ENCODE results near the gene ARHGAP8.
"Not testable (repeated sequence)": the region's sequence is repeated elsewhere in the genome, so short reads cannot be mapped to it uniquely, and the experiment has no call there.

- not testable (repeated sequence) for TF ChIP-seq POLR2A, CTCF (IDR thresholded peaks at IDR 0.05)
Observed at GRCh38 chr22:44739666-44740065, 12.7 kb upstream of the ARHGAP8 start.
